Inferior parietal cortex (tissue), 1 donor: Measurements from ENCODE around the gene ZFAND6.

ENCODE experiments used
- DNase-seq: peaks from one replicate; pipeline ENCODE4 v3.0.0-alpha.2; 2016; ENCODE audit errors: extremely low spot score

The ZFAND6 gene

DNA sequence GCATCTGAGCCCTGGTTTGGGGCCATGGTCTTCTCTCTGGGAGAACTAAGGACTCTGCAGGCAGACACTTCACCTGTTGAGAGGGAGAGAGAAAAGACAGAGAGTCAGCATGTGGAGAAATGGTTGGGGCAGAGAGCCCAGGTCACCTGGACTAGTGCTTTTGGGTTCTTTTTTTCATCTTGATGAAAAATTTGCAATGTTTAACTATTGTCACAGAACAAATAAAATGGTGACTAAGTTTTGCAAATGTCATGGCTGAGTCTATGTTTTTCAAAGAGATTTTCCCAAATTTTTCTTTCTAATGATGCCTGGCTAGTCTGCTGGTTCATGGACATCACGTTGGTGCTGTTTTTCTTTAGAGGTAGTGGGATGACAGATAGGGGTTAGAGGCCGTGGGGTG, 111.1 kb downstream of the ZFAND6 start:
- no peak for DNase-seq

GRCh38 chr15:80171787-80172186, 112.3 kb downstream of the ZFAND6 start:
- DNase-seq: no peak

- no peak for DNase-seq
These were observed 112.9 kb downstream of the ZFAND6 start for GRCh38 chr15:80172401-80172800.

DNA sequence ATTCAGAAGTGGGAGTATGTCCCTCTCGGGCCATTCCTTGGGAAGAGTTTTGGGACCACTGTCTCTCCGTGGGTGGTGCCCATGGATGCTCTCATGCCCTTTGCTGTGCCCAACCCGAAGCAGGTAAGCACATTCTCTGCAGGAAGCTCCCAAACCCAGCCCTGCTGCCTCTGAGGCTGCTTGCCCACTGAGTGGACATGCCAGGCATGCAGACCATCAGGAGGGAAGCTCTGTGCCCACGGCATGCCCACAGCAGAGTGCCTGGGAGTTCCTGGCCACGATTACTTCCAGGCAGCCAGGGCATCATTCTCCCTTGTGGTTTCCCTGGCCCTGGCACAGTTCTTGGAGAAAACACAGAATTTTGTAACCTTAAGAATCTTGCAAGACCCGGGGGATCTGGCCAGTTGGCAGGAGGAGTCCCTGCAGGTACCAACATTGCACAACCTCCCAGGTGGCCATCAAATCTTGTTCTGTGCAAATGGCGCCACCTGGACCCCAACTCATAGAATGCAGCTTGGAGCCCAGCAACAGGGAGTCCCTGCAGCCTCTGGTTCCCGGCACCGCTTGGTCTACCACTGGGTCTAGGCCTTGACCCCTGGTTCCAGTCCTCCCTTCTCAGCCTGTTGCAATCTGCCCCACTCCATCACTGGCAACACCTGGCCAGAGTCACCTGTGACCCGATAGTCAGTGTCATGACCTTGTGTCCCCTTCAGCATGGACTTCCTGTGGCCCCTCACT, 113.7 kb downstream of the ZFAND6 start:
- DNase-seq: peak; percentile 28

DNA sequence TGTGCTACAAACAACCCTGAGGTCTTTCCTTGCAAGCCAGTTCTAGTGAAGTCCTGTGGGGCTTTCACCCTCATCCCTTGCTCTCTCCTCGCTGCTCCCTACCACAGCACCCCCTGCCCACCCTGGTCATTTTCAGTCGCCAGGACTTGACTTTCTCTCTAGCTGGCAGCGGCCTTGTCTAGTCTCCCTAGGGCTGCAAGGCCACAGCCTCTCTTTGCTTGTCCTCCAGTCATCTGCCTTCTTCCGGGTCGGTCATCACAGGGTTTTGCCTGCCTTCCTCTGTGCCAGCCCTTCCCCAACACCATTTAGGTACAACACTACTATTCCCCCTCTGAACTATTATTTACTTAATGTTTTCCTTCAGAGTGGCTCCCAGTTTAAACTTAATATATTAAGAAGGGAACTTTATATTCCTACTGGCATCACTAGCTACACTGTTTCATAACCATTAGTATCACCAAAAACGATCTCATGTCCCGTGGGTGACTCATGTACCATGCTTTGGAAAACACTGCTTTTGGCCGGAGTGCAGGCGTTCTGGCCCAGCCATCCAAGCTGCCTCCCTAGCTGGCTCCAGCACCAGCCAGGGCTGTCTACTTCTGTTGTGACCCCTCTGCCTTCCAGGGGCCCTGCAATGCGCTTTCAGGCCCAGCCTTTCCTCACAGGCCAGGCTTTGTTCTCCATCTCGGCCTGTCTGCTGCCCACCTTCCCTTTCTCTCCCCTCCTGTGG, 114.7 kb downstream of the ZFAND6 start:
- DNase-seq: no peak

DNA sequence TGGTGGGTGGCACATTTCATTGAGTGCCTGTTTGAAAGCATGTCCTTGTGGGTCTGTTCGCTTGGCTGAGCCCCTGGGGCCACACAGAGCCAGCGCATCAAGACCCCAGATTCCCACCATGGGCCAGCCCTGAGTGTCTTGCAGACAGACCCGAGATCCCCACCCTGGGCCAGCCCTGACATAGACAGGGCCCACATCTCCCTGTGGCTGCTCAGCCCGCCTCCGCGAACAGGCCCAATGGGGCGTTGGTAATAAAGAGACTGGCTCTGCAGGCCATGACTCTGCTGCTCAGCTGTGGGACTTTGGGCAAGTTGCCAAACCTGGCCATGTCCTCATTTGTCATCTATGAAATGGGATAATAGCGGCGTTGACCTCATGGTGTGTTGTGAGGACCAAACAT, 116.0 kb downstream of the ZFAND6 start:
- no peak for DNase-seq

DNA sequence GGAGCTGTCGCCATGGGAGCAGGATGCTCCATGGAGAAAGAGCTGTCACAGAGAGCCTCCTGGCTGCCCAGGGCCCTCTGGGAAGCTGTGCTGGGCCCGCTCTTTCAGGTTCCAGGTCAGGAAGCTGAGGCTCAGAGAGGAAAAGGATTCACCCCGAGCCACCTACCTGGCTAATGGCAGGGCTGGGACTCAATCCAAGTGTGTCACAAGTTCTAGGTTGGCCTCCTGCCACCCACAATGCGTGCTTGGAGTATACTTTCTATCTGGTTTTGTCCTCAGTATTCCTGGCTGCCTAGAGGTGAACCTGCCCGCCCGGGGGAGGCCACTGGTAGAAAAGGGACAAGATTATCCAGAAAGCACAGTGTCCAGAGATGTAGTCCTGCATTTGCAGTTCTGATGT, 117.0 kb downstream of the ZFAND6 start:
- no peak for DNase-seq

DNA sequence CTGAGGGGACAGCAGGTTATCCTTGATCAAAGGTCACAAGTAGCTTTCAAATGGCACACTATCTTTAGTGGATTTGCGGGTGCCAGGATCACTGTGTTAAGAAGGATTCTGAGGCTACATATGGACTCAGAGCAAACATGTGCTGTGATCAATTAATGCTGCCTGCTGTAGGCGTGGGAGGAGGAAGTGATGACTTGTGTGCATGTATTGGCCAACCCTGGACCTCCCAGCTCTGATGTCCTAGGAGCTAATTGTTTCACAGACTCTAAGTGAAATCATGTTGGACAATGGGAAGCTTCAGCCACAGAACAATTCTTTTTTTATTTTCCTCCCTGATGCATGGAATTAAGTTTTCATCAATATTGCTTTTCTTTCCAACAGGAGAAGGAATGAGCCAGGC, 117.7 kb downstream of the ZFAND6 start:
- DNase-seq: no peak

DNA sequence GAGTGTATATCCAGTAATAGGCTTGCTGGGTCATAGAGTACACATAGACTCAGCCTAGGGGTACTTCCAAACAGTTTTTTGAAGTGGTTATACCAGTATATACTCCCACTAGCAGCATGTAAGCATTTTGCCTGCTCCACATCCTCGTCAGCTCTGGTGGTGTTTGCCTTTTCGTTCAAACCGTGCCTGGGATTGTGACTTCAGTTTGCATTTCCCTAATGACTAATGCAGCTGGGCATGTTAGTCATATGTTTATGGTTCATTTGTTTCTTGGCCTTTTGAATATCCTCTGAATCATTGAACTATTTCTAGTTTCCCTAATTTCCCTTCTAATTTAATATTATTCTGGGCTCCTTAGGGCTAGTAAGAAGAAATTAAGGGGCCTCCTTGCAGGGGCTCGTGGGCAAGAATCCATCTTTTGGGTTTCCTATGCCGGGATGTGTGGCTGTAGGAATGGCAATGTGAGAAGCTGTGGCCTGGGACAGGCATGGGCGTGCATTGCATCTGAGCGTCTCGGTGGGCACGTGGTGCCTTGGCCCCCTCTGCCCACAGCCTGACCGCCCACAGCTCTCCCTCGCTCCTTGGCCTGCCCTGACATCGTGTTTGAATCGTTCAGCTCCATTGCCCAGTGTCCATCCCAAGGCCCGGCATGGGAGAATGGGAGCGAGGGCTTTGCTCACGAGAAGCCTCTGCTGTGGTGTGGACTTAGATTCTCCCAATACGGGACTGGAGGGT, 119.7 kb downstream of the ZFAND6 start:
- DNase-seq: no peak

- DNase-seq: no peak
These were observed 120.5 kb downstream of the ZFAND6 start for GRCh38 chr15:80179935-80180334.

DNA sequence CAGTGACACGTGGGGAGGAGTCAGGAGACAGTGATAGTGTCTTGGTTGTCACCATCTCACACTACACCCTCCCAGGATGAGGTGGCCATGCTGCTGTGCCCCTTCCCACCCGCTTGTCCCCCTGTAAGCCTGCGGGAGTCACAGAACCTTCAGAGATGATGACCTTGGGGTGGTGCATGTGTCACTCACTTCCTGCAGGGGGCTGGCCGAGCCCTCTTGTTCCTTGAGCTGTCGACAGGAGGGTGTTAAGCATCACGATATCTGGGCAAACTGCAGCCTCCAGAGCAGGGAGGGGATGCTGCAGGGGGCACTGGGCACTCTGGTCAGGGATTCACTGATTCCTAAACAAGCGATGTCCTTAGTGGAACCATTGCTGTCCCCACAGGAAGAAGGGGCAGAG, 121.0 kb downstream of the ZFAND6 start:
- no peak for DNase-seq

DNA sequence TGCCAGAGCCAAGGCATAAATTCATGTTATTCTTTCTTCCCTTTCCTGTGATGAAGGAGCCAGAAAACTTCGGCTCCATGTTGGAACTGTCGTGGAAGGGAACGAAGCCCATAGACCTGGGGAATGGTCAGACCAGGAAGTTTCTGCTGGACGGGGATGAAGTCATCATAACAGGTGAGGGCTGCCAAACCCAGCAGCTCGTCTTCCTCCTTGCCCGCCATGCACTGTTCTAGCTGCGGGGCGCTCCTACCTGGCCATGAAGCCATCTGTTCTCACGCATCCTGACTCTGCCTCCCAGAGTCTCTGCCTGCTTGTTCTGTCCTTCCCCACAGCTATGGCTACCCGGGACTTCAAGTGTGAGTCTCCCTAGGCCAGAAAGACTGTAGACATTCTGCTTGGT, 121.5 kb downstream of the ZFAND6 start:
- DNase-seq: no peak

- no peak for DNase-seq
These were observed 123.3 kb downstream of the ZFAND6 start for GRCh38 chr15:80182611-80183261.

- DNase-seq: no peak
These were observed 123.8 kb downstream of the ZFAND6 start for GRCh38 chr15:80183306-80183705.

DNA sequence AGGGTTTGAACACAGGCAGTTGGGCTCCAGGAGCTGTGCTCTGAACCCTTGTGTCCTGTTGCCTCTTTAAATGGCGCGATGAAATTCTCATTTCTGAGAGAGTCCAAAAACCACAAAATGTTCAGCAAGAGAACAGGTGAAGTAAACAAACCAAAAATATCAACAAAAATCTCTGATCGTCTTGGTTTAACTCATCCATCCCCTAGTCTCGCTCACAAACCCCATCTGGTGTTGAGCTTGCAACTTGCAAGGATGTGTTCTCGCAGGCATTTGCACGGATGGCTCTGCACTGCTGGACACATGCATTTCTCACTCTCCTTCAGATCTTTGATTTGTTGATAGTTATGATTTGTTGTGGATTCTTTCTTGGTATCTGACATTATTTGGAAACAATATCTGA, 124.4 kb downstream of the ZFAND6 start:
- DNase-seq: peak; percentile 35

- DNase-seq: no peak
These were observed 125.1 kb downstream of the ZFAND6 start for GRCh38 chr15:80184554-80184953.

DNA sequence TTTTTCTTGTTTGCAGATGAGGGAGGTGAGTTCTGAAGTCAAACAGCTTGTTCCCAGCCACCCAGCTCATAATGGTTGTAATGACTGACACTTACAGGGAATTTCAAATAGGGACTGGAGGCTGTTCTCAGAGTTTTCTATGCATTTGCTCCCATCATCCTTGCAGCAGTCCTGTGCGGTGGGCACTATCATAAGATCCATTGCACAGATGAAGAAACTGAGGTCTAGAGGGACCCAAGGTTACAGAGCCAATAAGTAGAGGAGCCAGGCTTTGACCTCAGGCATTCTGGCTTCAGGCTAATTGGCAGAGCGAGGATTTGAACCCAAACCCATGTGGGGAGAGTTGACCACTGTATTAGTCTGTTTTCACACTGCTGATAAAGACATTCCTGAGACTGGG, 125.7 kb downstream of the ZFAND6 start:
- DNase-seq: no peak

GRCh38 chr15:80186066-80186465, 126.6 kb downstream of the ZFAND6 start:
- DNase-seq: no peak

- DNase-seq: no peak
These were observed 127.1 kb downstream of the ZFAND6 start for GRCh38 chr15:80186597-80186996.
